ENCODE measurements around the gene ELOVL7.
"Not testable (repeated sequence)": the region's sequence is repeated elsewhere in the genome, so short reads cannot be mapped to it uniquely, and the experiment has no call there.

Gene ELOVL7

GRCh38 chr5:60712950-60713349 lies 131.1 kb downstream of the ELOVL7 start:
- no peak for DNase-seq (ENCODE audit: low read depth in 1 of 2, low spot score in 1 of 2)
- no peak for TF ChIP-seq JUND (IDR thresholded peaks at IDR 0.05; ENCODE audit: low read depth)
- in situ Hi-C loops (cut with HindIII; ENCODE audit: low pct_unique_long_range_greater_than_20kb, low sequenced_read_pairs), result no loop called here

DNA sequence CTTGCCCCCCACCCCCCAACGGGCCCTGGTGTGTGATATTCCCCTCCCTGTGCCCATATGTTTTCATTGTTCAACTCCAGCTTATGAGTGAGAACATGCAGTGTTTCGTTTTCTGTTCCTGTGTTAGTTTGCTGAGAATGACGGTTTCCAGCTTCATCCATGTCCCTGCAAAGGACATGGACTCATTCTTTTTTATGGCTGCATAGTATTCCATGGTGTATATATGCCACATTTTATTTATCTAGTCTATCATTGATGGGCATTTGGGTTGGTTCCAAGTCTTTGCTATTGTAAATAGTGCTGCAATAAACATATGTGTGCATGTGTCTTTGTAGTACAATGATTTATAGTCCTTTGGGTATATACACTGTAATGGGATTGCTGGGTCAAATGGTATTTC lies 132.2 kb downstream of the ELOVL7 start:
- in situ Hi-C loops (cut with HindIII; ENCODE audit: low pct_unique_long_range_greater_than_20kb, low sequenced_read_pairs), result not testable (repeated sequence)

GRCh38 chr5:60710362-60710761 lies 133.7 kb downstream of the ELOVL7 start:
- no peak for TF ChIP-seq JUND (IDR thresholded peaks at IDR 0.05; ENCODE audit: low read depth)
- no peak for DNase-seq (ENCODE audit: low read depth in 1 of 2, low spot score in 1 of 2)

More for the DNA sequence above, 132.2 kb downstream of the ELOVL7 start:
- DNase-seq (ENCODE audit: low read depth in 1 of 2, low spot score in 1 of 2), result not testable (repeated sequence)

DNA sequence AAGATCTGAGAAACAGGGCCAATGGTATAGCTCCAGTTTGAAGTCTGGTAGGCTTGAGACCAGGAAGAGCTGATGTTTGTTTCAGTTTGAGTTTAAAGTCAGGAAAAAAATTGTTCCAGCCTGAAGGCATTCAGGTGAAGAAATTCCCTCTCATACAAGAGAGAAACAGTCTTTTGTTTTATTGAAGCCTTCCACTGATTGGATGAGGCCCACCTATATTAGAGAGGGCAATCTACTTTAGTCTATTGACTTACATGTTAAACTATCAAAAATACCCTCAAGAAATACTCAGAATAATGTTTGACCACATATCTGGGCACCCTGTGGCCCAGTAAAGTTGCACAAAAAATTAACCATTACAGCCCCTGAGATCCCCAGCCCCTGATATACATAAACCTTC lies 138.9 kb downstream of the ELOVL7 start:
- TF ChIP-seq JUND (IDR thresholded peaks at IDR 0.05; ENCODE audit: low read depth), result no peak
- DNase-seq (ENCODE audit: low read depth in 1 of 2, low spot score in 1 of 2), result no peak

More at GRCh38 chr5:60710362-60710761, 133.7 kb downstream of the ELOVL7 start:
- in situ Hi-C loops (cut with HindIII; ENCODE audit: low pct_unique_long_range_greater_than_20kb, low sequenced_read_pairs), result no loop called here

DNA sequence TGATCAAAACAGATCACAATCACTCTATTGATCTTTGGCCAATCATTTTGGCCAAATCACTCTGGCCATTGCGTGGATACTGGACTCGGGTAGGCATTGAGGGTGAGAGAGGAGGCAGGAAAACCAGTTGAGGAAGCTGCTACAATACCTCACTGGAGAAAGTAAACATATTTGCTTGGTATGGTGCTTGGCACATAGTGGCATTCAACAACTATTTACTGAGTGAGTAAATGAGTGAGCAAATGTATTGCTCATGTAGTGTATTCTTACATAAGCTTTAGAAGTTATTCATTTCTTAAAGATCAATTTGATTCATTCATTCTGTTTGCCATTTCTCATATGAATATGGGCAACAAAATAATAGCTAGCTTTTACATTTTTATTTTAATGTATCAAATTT lies 140.1 kb downstream of the ELOVL7 start:
- in situ Hi-C loops (cut with HindIII; ENCODE audit: low pct_unique_long_range_greater_than_20kb, low sequenced_read_pairs), result no loop called here
- peak in 1 of 2 experiments; percentile 84 for DNase-seq (ENCODE audit: low read depth in 1 of 2, low spot score in 1 of 2)
- no peak for TF ChIP-seq JUND (IDR thresholded peaks at IDR 0.05; ENCODE audit: low read depth)

More for the DNA sequence above, 138.9 kb downstream of the ELOVL7 start:
- in situ Hi-C loops (cut with HindIII; ENCODE audit: low pct_unique_long_range_greater_than_20kb, low sequenced_read_pairs), result no loop called here
